Measurements from ENCODE around the gene RALGAPA2. TPM values are rescaled to one million over a fixed set of nuclear protein-coding genes. Genes with fewer than 3 reads are reported as not detected.

The RALGAPA2 gene
- total RNA-seq, 2 experiments from 2014 or later: 14.3 to 17.2 TPM

GRCh38 chr20:20754714-20755113, 42.3 kb upstream of the RALGAPA2 start:
- no peak overlapping the region for H3K27ac Mint-ChIP-seq
- ChIA-PET POLR2A (no interaction called here), CTCF (no interaction called here)
- TF ChIP-seq CTCF (IDR thresholded peaks at IDR 0.05): no peak
- peaks cover 9% of the 10 kb centered on the region for H3K27me3 Mint-ChIP-seq
- peaks cover 2% of the 10 kb centered on the region for H3K9me3 Mint-ChIP-seq
- DNase-seq: no peak
- no peaks in the 10 kb centered on the region for H3K36me3 Mint-ChIP-seq (ENCODE audit: low read depth)
- ATAC-seq: no peak
- no peak overlapping the region for H3K4me3 Mint-ChIP-seq
- no peaks in the 10 kb centered on the region for H3K4me1 Mint-ChIP-seq (ENCODE audit: low read depth)
- intact Hi-C loops (cut with micrococcal nuclease): no loop called here

GRCh38 chr20:20752712-20753111, 40.3 kb upstream of the RALGAPA2 start:
- intact Hi-C loops (cut with micrococcal nuclease): no loop called here
- H3K36me3 Mint-ChIP-seq (ENCODE audit: low read depth): no peaks in the 10 kb centered on the region
- H3K4me3 Mint-ChIP-seq: no peak overlapping the region
- peaks cover 10% of the 10 kb centered on the region for H3K27me3 Mint-ChIP-seq
- ChIA-PET CTCF (no interaction called here), POLR2A (no interaction called here)
- DNase-seq (no peak), ATAC-seq (no peak)
- H3K27ac Mint-ChIP-seq: no peak overlapping the region
- no peaks in the 10 kb centered on the region for H3K4me1 Mint-ChIP-seq (ENCODE audit: low read depth)
- H3K9me3 Mint-ChIP-seq: peaks cover 10% of the 10 kb centered on the region
- TF ChIP-seq CTCF (IDR thresholded peaks at IDR 0.05): no peak

- TF ChIP-seq CTCF (IDR thresholded peaks at IDR 0.05): no peak
- POLR2A ChIA-PET: interaction anchor here (1.0 kb wide), 2 partner anchors 13 to 26 kb away, joined by 3 read pairs; no protein-coding TSS in a partner anchor
- Mint-ChIP-seq H3K4me3 (no peak overlapping the region), H3K36me3 (ENCODE audit: low read depth) (no peaks in the 10 kb centered on the region), H3K27me3 (peaks cover 8% of the 10 kb centered on the region), H3K9me3 (peaks cover 10% of the 10 kb centered on the region), H3K27ac (no peak overlapping the region), H3K4me1 (ENCODE audit: low read depth) (no peaks in the 10 kb centered on the region)
- CTCF ChIA-PET: no interaction called here
- intact Hi-C loops (cut with micrococcal nuclease): no loop called here
- ATAC-seq: no peak
- DNase-seq: no peak
Observed at GRCh38 chr20:20747298-20747697, 34.9 kb upstream of the RALGAPA2 start.

- ChIA-PET POLR2A (no interaction called here), CTCF (no interaction called here)
- Mint-ChIP-seq H3K4me1 (ENCODE audit: low read depth) (no peaks in the 10 kb centered on the region), H3K27ac (no peak overlapping the region), H3K9me3 (peaks cover 7% of the 10 kb centered on the region), H3K36me3 (ENCODE audit: low read depth) (no peaks in the 10 kb centered on the region), H3K4me3 (no peak overlapping the region), H3K27me3 (peaks cover 6% of the 10 kb centered on the region)
- intact Hi-C loops (cut with micrococcal nuclease): no loop called here
- DNase-seq: no peak
- TF ChIP-seq CTCF (IDR thresholded peaks at IDR 0.05): no peak
- no peak for ATAC-seq
Observed at GRCh38 chr20:20744170-20744725, 31.8 kb upstream of the RALGAPA2 start.

GRCh38 chr20:20743511-20744169, 31.2 kb upstream of the RALGAPA2 start:
- ChIA-PET POLR2A (no interaction called here), CTCF (no interaction called here)
- Mint-ChIP-seq H3K9me3 (peaks cover under 1% of the 10 kb centered on the region), H3K4me3 (no peak overlapping the region), H3K27me3 (peaks cover 4% of the 10 kb centered on the region), H3K4me1 (ENCODE audit: low read depth) (no peaks in the 10 kb centered on the region), H3K36me3 (ENCODE audit: low read depth) (no peaks in the 10 kb centered on the region), H3K27ac (no peak overlapping the region)
- intact Hi-C loops (cut with micrococcal nuclease): no loop called here
- DNase-seq (no peak), ATAC-seq (no peak)
- no peak for TF ChIP-seq CTCF (IDR thresholded peaks at IDR 0.05)
